HL-60 (cell line): ENCODE measurements around the gene ENDOG.

Source experiments
- DNase-seq, 2 experiments: peaks; one replicate each; pipeline ENCODE4 v3.0.0-alpha.2; 2010 to 2020; ENCODE audit warnings: low read depth in 1 of 2, low spot score in 1 of 2
- H3K27ac ChIP-seq: fragments of 250-450 bp; sonication (Bioruptor Pico); replicated peaks from 2 replicates; pipeline ENCODE4 v1.5.1; 2020; ENCODE audit warnings: mild to moderate bottlenecking, moderate library complexity
- H3K27me3 ChIP-seq: fragments of 250-450 bp; sonication (Bioruptor Pico); 2 replicates; pipeline ENCODE4 v1.5.1; 2021; ENCODE audit warnings: mild to moderate bottlenecking, moderate library complexity; ENCODE audit not compliant: insufficient read depth, poor library complexity, severe bottlenecking
- H3K4me3 ChIP-seq: replicated peaks from 2 replicates; pipeline ENCODE4 v1.5.1; 2011; ENCODE audit warnings: mild to moderate bottlenecking, control low read depth, low read length; ENCODE audit not compliant: insufficient read depth
- CTCF ChIP-seq: IDR thresholded peaks from one replicate; pipeline ENCODE4 v1.5.1; 2011; ENCODE audit warnings: low read length, control low read depth, inconsistent platforms; ENCODE audit not compliant: insufficient read depth
- GABPA ChIP-seq: IDR thresholded peaks from 2 replicates; pipeline ENCODE4 v1.6.1; 2012; ENCODE audit warnings: low read depth
- POLR2AphosphoS5 ChIP-seq: IDR thresholded peaks from 2 replicates; pipeline ENCODE4 v1.6.1; 2012; ENCODE audit warnings: low read depth
- REST ChIP-seq: IDR thresholded peaks from 2 replicates; pipeline ENCODE4 v1.6.1; 2012; ENCODE audit warnings: low read depth; ENCODE audit not compliant: insufficient replicate concordance
- SPI1 ChIP-seq: IDR thresholded peaks from 2 replicates; pipeline ENCODE4 v1.6.1; 2012; ENCODE audit warnings: low read depth, mild to moderate bottlenecking, borderline replicate concordance

The ENDOG gene

GRCh38 chr9:128809831-128810230 lies 8.5 kb upstream of the ENDOG start:
- no peak for TF ChIP-seq POLR2AphosphoS5
- no peak for TF ChIP-seq REST
- no peak for TF ChIP-seq SPI1
- TF ChIP-seq GABPA, result no peak
- TF ChIP-seq CTCF, result no peak
- Histone ChIP-seq H3K4me3 (no peak overlapping the region), H3K27ac (no peak overlapping the region), H3K27me3 (no peaks in the 10 kb centered on the region)
- no peak for DNase-seq

- H3K4me3 ChIP-seq, result no peak overlapping the region
- no peaks in the 10 kb centered on the region for H3K27me3 ChIP-seq
- no peak for TF ChIP-seq REST
- TF ChIP-seq GABPA, result no peak
- TF ChIP-seq POLR2AphosphoS5, result no peak
- no peak for TF ChIP-seq SPI1
- no peak for TF ChIP-seq CTCF
- no peak overlapping the region for H3K27ac ChIP-seq
- no peak for DNase-seq
Measured at GRCh38 chr9:128810873-128811272, 7.4 kb upstream of the ENDOG start.

GRCh38 chr9:128818839-128819715 lies 777 bp downstream of the ENDOG start:
- no peaks in the 10 kb centered on the region for H3K27me3 ChIP-seq
- peak overlapping the region; percentile 52 for H3K27ac ChIP-seq
- DNase-seq, result peak in 1 of 2 experiments; percentile 46
- TF ChIP-seq POLR2AphosphoS5 (no peak; the same call in 1 of the 2 replicates), CTCF (no peak), GABPA (no peak), REST (no peak), SPI1 (no peak)
- peak overlapping the region; percentile 63 for H3K4me3 ChIP-seq
